GM18507 (cell line): Measurements from ENCODE around the gene BDKRB1.
"Not testable (repeated sequence)": the region's sequence is repeated elsewhere in the genome, so short reads cannot be mapped to it uniquely, and the experiment has no call there.

ENCODE experiments used
- DNase-seq: peaks from one replicate; pipeline ENCODE4 v3.0.0; 2011; ENCODE audit warnings: low read depth; ENCODE audit not compliant: insufficient read length; ENCODE audit errors: extremely low spot score
- FAIRE-seq: peaks from 2 replicates; lab custom pipeline; 2011; peaks lifted over from hg19 to GRCh38; lab: Jason Lieb, UNC

Gene BDKRB1

DNA sequence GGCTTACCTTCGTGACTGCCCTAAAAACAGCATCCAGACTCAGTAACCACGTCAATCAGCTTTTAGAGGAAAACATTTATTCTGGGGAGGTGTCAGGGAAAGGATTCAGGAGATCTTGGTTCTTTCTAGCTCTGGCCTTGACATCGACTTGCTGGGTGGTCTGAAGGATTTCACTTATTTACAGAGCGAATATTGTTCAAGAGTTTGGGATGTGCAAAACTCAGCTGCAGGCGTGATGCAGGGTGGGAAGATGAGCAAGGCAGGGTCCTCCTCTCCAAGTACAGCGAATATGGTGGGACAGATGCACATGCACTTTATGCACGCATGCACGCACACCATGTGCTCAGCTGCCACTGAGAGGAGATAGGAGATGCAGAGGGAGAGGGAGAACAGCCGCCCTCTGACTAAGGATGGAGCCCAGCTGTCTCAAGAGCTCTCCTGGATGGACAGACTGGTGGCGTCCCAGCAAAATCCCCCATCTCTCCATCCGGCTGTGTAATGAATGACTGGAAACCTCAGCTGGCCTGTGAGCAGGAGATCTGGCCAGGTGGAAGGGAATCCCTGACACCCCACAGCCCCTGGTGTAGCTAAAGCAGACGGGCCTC, 24.4 kb upstream of the BDKRB1 start:
- no peak for DNase-seq
- FAIRE-seq = no peak

DNA sequence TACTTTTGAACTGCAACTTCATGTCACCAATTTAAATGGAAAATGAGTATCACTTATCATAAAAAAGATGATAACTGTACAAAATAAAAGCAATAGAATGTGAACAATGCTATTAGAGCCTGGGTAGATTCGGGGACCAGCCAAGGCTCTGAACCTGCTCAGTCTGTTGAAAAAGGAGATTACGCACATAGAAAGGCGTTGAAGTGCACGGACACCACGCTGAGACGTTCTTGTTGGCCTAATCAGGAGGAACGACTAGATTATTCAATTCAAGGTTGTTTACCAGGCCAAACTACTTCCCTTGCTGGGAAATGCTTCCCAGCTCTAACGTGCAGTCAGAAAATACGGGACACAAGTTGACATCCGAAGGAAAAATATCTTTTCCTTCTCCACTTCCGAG, 23.5 kb upstream of the BDKRB1 start:
- FAIRE-seq (no peak), DNase-seq (no peak)

DNA sequence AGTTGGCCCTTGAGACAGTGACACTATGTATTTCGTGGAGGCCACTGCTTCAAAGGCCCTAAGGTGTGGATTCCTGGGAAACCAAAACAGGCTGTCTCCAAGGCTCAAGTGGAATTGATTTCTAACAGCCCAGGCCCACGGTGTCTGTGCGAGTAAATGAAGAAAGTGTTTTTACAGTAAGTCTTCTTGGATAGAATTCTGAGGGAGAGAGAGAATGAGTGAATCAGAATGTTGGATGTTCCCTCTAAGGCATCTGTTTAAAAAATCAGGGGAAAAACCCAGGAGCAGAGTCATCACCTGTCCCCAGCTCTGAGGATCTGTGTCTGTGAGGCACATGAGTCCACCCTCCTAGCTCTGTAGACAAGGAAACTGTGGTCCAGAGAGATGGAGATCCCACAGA, 22.3 kb upstream of the BDKRB1 start:
- no peak for FAIRE-seq
- DNase-seq = no peak

DNA sequence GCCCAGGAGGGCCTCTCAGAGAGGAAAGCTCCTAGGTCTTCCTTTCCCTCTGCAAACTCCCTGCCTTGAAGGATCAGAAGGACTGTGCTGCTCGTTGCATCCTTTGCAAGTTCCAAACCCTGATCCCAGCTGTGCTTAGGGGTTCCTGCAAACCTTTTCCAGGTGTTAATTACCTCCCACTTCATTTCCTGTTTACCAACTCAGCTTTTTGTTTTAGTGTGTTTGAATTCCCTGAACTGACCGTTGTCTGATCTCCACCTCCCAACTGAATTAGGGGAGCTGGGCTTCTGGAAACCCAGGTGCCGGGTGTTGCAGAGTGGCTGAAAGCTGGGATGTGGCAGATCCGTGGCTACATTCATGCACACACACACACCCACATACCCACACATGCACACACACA, 20.6 kb upstream of the BDKRB1 start:
- no peak for DNase-seq
- FAIRE-seq = no peak

DNA sequence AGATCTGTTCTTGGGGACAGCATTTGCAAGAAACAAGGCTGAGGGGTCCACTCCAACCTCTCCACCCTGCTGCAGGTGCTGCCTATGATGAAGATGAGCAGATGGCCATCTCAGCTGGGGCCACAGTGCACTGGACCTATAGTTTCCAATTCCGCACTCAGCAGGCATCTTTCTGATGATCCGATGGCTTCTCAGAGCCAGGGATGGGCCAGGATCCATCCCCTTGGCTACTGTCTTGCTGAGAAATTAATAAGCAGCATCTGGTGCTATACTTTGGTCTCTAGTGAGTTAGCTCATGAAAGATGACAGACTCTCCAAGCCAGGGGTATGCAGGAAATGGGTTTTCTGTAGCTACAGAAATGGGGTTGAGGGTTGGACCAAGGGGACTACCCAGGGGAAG, 18.4 kb upstream of the BDKRB1 start:
- no peak for DNase-seq
- no peak for FAIRE-seq

DNA sequence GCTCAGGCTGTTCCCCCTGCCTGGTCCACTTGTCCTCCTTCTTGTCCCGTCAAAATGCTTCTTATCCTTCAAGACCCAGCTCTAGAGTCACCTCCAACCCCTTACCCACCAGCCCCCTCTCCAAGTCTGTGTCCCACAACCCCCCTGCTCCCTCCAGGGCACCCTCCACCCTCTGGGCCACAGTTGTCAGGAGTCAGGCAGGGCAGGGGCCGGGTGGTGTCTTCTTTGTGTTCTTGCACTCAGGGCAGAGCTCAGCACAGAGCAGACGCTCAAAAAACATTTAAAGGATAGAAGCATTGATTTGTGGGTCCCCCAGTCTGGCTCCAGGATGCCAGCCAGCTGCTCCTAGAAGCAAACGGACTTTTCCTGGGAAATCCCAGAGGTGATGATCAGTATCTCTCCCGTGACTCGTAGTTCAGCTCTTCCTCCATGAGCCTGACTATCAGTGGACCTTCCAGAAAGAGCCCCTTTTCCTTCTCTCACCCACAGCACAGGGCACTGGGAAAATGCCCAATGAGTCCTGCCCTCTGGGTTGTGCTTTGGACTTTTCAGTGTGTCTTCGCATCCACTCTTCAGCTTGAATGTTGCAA, 17.2 kb upstream of the BDKRB1 start:
- FAIRE-seq = no peak
- DNase-seq = no peak

DNA sequence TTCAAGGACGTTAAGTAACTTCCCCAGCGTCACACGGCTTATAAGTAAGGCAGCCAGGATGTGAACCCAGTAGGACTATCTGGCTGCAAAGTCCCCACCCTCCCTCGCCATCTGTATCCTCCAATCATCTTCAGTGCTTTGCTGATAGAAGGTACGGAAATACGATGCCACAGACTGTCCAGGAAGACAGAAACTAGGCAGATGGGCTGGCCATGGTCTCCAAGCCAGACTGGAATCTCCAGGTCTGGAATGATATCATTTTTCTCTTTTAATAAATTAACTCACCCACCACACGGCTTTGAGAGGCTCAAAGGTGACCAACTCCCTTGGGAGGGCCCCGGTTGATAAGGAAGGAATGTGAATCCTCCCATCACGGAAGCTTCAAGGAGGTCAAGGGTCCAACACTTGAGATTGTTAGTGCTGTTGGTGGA, 16.3 kb upstream of the BDKRB1 start:
- no peak for FAIRE-seq
- DNase-seq = no peak

DNA sequence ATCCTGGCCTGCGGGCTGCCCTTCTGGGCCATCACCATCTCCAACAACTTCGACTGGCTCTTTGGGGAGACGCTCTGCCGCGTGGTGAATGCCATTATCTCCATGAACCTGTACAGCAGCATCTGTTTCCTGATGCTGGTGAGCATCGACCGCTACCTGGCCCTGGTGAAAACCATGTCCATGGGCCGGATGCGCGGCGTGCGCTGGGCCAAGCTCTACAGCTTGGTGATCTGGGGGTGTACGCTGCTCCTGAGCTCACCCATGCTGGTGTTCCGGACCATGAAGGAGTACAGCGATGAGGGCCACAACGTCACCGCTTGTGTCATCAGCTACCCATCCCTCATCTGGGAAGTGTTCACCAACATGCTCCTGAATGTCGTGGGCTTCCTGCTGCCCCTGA, 15.4 kb upstream of the BDKRB1 start:
- DNase-seq (no peak), FAIRE-seq (no peak)

DNA sequence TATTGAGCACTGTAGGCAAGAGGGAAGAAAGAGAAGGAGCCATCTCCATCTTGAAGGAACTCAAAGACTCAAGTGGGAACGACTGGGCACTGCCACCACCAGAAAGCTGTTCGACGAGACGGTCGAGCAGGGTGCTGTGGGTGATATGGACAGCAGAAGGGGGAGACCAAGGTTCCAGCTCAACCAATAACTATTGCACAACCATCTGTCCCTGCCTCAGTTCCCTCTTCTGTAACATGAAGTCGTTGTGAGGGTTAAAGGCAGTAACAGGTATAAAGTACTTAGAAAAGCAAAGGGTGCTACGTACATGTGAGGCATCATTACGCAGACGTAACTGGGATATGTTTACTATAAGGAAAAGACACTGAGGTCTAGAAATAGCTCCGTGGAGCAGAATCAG, 13.9 kb upstream of the BDKRB1 start:
- FAIRE-seq = no peak
- DNase-seq = no peak

DNA sequence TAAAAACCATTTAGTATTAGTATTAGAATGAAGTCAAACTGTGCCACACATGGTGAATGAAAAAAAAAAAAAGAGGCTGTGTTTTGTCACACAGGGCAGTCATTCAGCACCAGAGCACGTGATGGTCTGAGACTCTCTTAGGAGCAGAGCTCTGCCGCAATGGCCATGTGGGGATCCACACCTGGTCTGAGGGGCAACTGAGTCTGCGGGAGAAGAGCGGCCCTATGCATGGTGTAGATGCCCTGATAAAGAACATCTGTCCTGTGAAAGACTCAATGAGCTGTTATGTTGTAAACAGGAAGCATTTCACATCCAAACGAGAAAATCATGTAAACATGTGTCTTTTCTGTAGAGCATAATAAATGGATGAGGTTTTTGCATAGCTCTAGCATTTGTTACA, 12.2 kb upstream of the BDKRB1 start:
- DNase-seq (no peak), FAIRE-seq (no peak)

DNA sequence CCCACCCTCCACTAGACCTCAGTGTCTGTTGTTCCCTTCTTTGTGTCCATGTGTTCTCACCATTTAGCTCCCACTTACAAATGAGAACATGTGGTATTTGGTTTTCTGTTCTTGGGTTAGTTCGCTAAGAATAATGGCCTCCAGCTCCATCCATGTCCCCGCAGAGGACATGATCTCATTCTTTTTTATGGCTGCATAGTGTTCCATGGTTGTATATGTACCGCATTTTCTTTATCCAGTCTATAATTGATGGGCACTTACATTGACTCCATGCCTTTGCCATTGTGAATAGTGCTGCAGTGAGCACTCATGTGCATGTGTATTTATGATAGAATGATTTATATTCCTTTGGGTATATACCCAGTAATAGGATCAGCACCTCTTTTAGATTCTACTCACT, 10.9 kb upstream of the BDKRB1 start:
- not testable (repeated sequence) for DNase-seq, FAIRE-seq

DNA sequence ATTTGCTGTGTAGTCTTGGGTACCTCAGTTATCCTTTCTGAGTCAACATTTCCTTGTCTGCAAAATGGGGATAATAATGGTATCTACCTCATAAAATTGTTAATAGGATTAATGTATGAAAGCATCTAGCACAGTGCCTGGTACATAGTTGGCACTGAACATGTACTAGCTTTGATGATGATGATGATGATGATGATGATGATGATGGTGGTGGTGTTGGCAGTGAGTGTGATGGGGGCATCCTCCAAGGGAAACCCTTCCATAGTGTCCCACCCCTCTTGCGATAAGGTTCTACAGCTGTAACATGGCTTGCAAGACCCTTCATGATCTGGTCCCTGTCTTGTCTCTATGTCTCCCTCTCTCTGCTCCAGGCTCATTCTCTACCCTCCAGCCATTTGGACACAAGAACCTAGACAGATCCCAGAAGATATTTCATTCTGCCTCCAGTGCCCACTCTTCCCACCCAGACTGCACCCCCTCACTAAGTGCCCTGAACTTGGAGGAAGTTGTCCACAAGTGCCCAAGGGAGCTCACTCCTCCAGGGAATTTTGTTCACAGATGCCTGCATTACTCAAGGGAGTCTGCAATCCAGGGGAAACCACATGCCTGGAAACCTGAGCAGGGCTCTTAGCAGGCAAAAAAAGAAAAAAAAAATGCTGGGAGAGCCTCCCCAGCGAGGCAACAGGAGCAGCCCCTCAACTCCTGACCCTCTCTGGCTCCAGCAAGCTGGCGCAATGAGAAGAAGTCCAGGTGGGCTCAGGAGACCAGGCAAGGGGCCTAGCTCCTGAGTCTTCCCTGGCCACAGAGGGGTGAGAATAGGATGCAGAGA, 10.1 kb upstream of the BDKRB1 start:
- no peak for DNase-seq

DNA sequence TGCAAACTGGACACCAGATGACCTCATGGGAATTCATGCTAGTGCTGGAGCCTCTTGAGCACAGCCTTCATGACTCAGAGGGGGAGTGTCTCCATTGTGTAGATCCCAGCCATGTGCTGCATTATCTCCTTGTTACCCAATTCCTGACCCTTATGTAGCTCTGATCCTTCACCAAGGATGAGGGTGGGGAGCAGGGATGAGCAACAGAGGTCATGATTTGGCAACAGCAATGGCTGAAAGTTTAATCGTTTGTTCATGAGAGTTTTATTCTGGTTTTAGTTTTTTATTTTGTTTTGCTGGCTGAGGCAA, 9.5 kb upstream of the BDKRB1 start:
- FAIRE-seq = no peak
- no peak for DNase-seq

More for the DNA sequence above, 10.1 kb upstream of the BDKRB1 start:
- no peak for FAIRE-seq

DNA sequence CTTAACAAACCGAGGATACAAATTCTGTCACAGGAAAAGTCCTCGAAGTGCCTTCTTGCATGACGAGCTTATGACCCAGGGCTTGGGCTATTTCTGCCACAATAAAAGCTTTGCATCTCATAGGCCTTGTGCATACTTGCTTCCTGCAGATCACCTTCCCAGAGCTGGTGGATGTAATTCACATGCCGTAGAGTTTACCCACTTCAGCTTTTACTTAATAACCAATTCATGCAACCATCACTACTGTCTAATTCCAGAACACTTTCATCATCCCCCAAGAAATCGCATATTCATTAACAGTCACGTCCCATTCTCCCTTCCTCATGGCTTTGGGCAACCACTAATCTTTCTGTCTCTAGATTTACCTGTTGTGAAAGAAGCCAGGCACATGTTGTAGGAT, 9.0 kb upstream of the BDKRB1 start:
- no peak for DNase-seq
- FAIRE-seq = no peak

DNA sequence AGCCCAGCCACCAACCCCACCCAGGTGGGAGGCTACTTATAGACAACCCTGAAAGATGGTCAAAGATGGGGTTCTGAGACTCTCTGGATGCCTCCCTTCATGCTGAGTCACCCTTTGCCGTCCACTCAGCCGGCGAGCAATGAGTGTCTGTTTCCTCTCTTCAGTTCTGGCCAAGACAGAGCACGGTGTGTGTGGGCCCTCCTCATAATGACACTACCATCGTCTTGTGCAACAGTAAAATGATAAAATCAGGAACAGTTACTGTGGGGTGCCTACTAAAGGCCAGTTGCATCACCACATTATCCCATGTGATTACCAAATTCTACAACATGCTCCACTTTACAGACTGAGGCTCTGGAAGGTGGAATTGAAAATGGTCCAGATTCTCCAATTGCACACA, 7.0 kb upstream of the BDKRB1 start:
- DNase-seq (no peak), FAIRE-seq (no peak)

DNA sequence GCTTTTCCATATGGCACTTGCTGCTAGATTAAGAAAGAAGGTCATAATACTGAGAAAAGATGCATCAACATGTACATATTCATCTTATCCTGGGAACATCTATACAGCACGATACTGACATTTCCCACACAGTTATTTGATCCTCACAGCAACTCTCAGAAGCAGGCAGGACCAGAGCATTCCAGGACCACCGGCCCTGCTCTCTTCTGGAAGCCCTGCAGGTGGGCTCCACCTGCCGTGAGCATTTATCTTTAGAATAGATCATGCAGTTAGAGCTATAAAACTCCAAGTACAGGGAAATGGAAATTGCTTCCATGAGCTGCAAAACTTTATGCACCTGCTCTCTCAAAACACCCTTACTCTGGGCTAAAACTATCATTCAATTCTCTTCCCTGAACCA, 5.5 kb upstream of the BDKRB1 start:
- FAIRE-seq = no peak
- no peak for DNase-seq

DNA sequence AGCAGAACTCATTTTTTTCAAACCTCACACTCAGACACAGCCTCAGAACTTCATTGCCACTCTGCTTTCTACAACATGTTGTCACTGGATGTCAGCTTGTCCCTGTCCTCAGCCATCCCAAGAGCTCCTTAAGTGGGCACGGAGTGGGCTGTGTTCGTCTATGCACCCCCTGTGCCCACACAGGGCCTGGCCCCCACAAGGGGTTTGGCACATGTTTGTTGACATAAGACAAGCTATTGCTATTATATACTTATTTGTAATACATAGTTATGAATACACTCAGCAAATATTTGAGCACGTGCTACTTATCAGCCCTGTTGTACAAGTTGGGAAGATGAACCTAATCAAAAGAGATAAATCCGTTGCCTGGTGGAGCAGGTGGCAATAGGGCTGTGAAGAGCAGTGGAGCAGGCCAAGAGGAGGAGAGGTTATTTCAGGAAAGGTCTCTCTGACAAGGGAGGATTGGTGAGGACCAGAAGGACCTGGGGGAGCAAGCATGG, 4.3 kb upstream of the BDKRB1 start:
- DNase-seq (no peak), FAIRE-seq (no peak)

DNA sequence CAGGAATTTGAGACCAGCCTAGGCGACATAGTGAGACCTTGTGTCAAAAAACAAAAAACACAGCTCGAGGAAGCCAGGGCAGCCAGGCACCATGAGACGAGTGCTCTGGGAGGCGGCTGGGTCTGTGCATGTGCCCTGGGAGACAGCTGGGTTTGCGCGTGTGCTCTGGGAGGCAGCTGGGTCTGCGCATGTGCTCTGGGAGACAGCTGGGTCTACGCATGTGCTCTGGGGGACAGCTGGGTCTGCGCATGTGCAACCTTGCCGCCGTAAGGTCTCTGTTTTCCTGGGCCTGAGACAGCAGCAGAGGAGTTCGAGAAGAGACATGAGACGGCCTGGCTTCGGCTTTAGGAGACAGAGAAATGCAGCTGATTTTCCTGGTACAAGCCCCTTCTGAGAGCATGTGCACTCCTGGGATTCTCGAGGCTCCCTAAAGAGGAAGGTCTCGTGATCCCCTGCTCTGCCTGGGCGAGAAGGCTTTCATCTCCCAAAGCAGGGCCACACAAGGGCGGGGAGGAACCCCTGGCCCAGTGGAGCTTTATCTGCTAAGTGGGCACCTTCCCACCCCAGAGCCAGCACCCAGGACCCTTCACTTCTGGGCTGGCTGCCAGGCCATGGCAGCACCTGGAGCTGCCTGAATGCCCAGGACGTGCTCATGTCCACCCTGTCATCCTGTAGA, 3.5 kb upstream of the BDKRB1 start:
- FAIRE-seq (no peak), DNase-seq (no peak)

DNA sequence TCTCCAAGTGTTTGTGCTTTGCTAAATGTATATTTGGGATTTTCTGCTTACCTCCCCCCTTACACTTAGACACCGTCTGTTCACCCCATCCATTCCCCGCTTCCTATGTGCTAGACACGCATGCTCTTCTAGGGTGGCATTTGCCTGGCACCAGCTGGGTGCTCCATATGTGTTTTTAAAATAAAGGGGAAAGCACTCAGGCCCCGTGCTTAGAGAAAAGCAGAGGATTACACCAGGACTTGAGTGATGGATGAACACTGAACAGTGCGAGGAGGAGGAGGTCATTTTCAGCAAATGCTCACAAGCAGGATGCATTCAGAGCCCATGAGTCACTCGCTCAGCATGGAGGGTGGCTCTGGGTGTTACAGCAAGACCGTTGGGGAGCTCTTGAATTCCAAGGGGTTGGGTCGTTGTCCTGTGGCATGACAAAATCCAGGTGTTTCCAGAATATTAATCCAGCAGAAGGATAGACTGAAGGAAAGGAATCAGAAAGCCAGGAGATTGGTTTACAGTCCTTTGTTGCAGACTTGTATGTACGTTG, 2.9 kb upstream of the BDKRB1 start:
- no peak for FAIRE-seq
- no peak for DNase-seq

DNA sequence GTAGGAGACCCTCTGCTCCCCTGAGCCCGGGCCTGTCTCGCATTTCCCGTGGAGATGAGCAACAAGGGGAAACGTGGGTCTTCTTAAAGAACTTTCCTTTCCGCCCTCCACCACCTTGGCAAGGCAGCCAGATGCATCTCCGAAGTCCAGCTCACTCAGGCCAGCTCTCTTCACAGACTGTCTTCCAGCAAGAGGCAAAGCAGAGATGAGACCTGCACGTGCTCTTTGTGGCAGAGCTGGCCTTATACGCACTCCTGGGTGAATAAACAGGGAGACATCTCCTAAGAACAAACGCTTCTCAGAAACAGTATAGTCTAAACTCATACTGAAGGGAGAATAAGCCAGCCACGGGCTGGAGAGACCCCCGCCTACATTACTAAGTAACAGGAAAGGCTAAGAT, 1.3 kb upstream of the BDKRB1 start:
- FAIRE-seq (no peak), DNase-seq (no peak)
